Aorta (tissue), 5 donors: ENCODE data around the gene MRFAP1L1. TPM values are rescaled to one million over a fixed set of nuclear protein-coding genes. Genes with fewer than 3 reads are reported as not detected.
"Not testable (repeated sequence)": the region's sequence is repeated elsewhere in the genome, so short reads cannot be mapped to it uniquely, and the experiment has no call there.

Source experiments
- ATAC-seq: fragments of 200-7000 bp; cut with Tn5 transposase; one replicate; pipeline ENCODE4 v1.9.1; 2022; ENCODE audit warnings: moderate library complexity; ENCODE audit not compliant: low FRiP score
- DNase-seq, 2 donors: peaks; one replicate each; pipeline ENCODE4 v3.0.0-alpha.2; 2020
- H3K27ac ChIP-seq, 2 donors: one replicate each; pipeline ENCODE4 v1.5.1; 2013; ENCODE audit warnings: low read length in 2 of 2, mild to moderate bottlenecking in 2 of 2, moderate library complexity in 2 of 2, control low read depth in 1 of 2, inconsistent platforms in 1 of 2, low read depth in 1 of 2
- H3K27me3 ChIP-seq, 2 donors: one replicate each; pipeline ENCODE4 v1.6.1; 2013; ENCODE audit warnings: control low read depth in 1 of 2, low read length in 1 of 2, mild to moderate bottlenecking in 1 of 2, moderate library complexity in 1 of 2; ENCODE audit not compliant: insufficient read depth in 2 of 2, control insufficient read depth in 1 of 2
- H3K36me3 ChIP-seq, 2 donors: one replicate each; pipeline ENCODE4 v1.6.1; 2013; ENCODE audit warnings: control low read depth in 1 of 2, low read length in 1 of 2, mild to moderate bottlenecking in 1 of 2; ENCODE audit not compliant: insufficient read depth in 2 of 2, control insufficient read depth in 1 of 2
- H3K4me1 ChIP-seq, 2 donors: one replicate each; pipeline ENCODE4 v1.6.1; 2013; ENCODE audit warnings: low read length in 2 of 2, control low read depth in 1 of 2, mild to moderate bottlenecking in 1 of 2, moderate library complexity in 1 of 2; ENCODE audit not compliant: insufficient read depth in 2 of 2, control insufficient read depth in 1 of 2
- H3K4me3 ChIP-seq, 2 donors: one replicate each; pipeline ENCODE4 v1.5.1; 2013; ENCODE audit warnings: low read length in 2 of 2, control low read depth in 1 of 2, mild to moderate bottlenecking in 1 of 2
- H3K9me3 ChIP-seq: one replicate; pipeline ENCODE4 v1.6.1; 2013; ENCODE audit warnings: mild to moderate bottlenecking, low read length; ENCODE audit not compliant: control insufficient read depth
- WGBS, 2 donors: extraction: QIAGEN DNeasy Blood & Tissue Kit; methylation state at CpG; one replicate each; pipeline ENCODE4 v1.1.7; 2013; 5-methylcytosine and 5-hydroxymethylcytosine counted together
- intact Hi-C, 2 donors: fragments of 100-400 bp; cut with DNase I; formaldehyde crosslinking; loops; one replicate each; pipeline versions ENCODE4 v1.14.2 to v1.15.0; 2022
- polyA plus RNA-seq, 2 donors: library from polyadenylated mRNA; stranded (reverse); fragments of 200-250 nt; gene quantifications; one replicate each; pipeline ENCODE4 v1.2.3, GENCODE V29; 2013
- total RNA-seq, 2 donors: library from RNA; stranded (reverse); fragmentation: NEBNext Ultra II Directional; extraction: Animal tissue kit (Norgen Biotek cat#: 25700); gene quantifications; one replicate each; pipeline ENCODE4 v1.2.1, GENCODE V29; 2021
- donor health status: healthy with polysubstance abuse.
- donor health status: Bipolar disorder and iron deficiency.
- donor health status: DM: no; HTN: no; CAD: no.
- donor health status: DM: no; HTN: no; CAD: no.
- donor health status: DM: yes; HTN: yes; CAD: no.

Gene MRFAP1L1
- total and polyA plus RNA-seq, 4 donors, result 38.3 to 91.0 (median 45.7) TPM

DNA sequence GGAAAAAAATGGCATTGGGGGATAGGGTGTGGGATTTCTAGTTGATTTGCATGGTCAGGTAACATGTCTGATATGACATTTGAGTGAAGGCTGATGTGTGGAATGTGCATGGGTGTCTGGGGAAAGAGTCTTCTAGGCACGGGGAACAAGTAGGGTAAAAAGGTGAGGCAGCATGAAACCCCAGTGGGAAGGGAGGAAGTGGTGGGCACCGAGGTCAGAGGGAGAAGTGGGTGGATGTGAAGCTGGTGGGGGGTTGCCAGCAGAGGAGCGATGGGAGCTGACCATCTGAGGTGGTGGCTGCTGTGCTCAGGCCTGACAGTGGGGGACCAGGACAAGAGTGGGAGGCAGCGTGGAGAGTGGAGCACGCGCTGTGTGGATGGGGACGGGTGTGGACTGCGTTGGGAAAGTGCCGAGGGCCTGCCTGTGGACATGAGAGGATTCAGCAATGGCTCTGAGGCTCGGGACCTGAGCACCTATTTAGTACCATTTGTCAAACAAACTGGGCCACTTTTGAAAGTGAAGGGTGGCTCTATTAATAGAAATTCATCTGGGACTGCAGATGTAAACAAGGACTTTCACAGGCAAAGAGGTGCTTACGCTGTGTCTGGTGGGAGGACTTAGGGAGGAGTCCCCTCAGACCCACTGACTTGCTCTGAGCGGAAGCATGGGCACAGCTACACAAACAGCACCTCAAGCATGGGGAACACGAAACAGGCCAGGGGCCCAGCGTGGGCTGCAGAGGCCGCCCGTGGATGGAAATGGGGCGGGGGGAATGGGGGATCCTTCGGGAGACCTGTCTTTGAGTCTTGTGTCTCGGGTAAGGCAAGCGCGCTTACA is 32.7 kb downstream of the MRFAP1L1 start:
- no peaks in the 10 kb centered on the region for H3K27me3 ChIP-seq
- 86 to 90% methylated on average over 21 of the region's 21 CpGs for WGBS, 2 donors
- H3K4me3 ChIP-seq, result no peak overlapping the region
- H3K4me1 ChIP-seq, result peaks cover 0 to 5% of the 10 kb centered on the region in 2 donors
- intact Hi-C loops, result no loop called here
- ATAC-seq (no peak), DNase-seq (peak in 1 of 2 donors; percentile 53)
- H3K36me3 ChIP-seq, result no peaks in the 10 kb centered on the region
- no peaks in the 10 kb centered on the region for H3K9me3 ChIP-seq
- H3K27ac ChIP-seq, result no peak overlapping the region

DNA sequence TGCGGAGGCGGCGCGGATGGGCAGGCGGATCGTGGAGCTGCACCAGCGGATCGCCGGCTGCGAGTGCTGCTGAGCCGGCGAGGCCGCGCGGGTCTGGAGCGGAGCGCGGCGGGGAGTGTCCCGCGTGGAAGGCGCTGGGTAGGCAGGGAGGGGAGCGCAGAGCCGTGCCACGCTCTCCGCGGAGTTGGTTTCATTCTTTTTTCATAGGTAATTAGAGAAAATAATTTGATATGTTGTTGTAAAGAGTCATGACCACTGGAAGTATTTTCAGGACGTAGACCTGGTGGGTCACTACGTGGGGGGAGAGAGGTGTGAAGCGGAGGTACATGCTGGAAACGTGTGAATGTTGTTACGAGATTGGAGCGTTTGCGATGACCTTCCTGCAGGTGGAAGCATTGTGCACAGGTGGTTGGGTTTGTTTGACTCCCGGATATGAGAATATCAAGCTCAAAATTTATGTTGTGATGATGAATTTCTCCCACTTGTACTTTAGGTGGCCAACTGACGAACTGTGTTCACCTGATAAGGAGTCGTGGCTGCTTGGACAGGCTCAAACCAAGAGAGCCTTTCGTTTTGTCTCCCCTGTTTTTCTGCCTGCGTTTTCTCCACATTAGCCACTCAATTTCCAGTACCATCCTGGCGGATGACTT is 35.0 kb downstream of the MRFAP1L1 start:
- intact Hi-C loops, result no loop called here
- Histone ChIP-seq H3K27ac (peak overlapping the region in 1 of 2 donors; percentile 11), H3K4me1 (peaks cover 0 to 5% of the 10 kb centered on the region in 2 donors), H3K4me3 (peak overlapping the region; percentile 62 to 75), H3K27me3 (no peaks in the 10 kb centered on the region), H3K9me3 (no peaks in the 10 kb centered on the region), H3K36me3 (no peaks in the 10 kb centered on the region)
- DNase-seq, result no peak
- peak; percentile 34 for ATAC-seq
- 6% methylated on average over 40 of the region's 40 CpGs for WGBS, 2 donors

DNA sequence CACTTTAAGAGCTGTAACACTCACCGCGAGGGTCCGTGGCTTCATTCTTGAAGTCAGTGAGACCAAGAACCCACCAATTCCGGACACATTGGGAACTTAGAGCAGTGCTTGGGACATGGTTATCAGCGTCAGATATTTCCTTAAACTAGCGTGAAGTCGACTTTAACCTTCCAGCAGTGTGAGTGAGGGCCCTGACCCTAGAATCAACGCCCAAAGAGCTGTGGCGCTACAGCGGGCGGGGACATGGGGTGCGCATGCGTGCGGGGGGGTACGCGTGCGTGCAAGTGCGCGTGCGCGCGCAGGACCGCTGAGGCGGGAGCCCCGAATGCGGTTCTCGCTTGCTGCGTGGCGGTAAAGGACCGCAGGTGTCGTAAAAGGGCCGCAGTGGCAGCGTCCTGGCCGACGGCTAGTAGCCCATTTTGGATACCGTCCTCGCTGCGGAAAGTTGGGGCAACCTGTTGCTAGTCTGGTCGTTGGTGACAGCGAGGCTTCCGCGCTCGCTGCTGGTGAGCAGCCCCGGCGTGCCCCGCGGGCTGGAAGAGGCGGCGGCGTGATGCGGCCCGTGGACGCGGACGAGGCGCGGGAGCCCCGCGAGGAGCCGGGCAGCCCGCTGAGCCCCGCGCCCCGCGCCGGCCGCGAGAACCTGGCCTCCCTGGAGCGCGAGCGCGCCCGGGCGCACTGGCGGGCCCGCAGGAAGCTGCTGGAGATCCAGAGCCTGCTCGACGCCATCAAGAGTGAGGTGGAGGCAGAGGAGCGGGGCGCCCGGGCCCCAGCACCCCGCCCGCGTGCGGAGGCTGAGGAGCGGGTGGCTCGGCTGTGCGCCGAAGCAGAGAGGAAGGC is 35.8 kb downstream of the MRFAP1L1 start:
- Histone ChIP-seq H3K36me3 (no peaks in the 10 kb centered on the region), H3K4me1 (peaks cover 0 to 5% of the 10 kb centered on the region in 2 donors), H3K4me3 (peak overlapping the region; percentile 62 to 75), H3K27ac (peak overlapping the region in 1 of 2 donors; percentile 49), H3K27me3 (no peaks in the 10 kb centered on the region), H3K9me3 (no peaks in the 10 kb centered on the region)
- DNase-seq (peak; percentile 97 to 98), ATAC-seq (peak; percentile 97)
- intact Hi-C loops, result no loop called here
- WGBS, 2 donors, result 1% methylated on average over 70 to 89 of the region's 89 CpGs

DNA sequence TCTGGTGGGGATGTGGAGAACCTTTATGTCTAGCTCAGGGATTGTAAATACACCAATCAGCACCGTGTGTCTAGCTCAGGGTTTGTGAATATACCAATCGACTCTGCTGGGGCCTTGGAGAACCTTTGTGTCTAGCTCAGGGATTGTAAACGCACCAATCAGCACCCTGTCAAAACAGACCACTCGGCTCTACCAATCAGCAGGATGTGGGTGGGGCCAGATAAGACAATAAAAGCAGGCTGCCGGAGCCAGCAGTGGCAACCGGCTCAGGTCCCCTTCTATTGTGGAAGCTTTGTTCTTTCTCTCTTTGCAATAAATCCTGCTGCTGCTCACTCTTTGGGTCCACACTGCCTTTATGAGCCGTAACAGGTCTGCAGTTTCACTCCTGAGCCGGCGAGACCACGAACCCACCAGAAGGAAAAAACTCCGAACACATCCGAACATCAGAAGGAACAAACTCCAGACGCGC is 36.4 kb downstream of the MRFAP1L1 start:
- WGBS, 2 donors, result 22 to 40% methylated on average over 14 of the region's 14 CpGs
- DNase-seq, H3K27me3 ChIP-seq, H3K4me3 ChIP-seq, intact Hi-C loops, H3K27ac ChIP-seq, H3K36me3 ChIP-seq, H3K9me3 ChIP-seq, ATAC-seq, H3K4me1 ChIP-seq: not testable (repeated sequence)

DNA sequence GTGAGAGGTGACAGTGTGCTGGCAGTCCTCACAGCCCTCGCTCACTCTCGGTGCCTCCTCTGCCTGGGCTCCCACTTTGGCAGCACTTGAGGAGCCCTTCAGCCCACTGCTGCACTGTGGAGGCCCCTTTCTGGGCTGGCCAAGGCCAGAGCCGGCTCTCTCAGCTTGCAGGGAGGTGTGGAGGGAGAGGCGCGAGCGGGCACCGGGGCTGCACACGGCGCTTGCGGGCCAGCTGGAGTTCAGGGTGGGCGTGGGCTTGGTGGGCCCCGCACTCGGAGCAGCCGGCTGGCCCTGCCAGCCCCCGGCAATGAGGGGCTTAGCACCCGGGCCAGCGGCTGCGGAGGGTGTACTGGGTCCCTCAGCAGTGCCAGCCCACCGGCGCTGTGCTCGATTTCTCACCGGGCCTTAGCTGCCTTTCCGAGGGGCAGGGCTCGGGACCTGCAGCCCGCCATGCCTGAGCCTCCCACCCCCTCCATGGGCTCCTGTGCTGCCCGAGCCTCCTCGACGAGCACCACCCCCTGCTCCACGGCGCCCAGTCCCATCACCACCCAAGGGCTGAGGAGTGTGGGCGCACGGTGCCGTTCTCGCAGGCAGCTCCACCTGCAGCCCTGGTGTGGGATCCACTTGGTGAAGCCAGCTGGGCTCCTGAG is 37.0 kb downstream of the MRFAP1L1 start:
- H3K27ac ChIP-seq, H3K27me3 ChIP-seq, intact Hi-C loops, H3K9me3 ChIP-seq, ATAC-seq, H3K4me3 ChIP-seq, H3K4me1 ChIP-seq, DNase-seq, H3K36me3 ChIP-seq: not testable (repeated sequence)
- WGBS, 2 donors, result 97 to 99% methylated on average over 30 to 34 of the region's 34 CpGs

DNA sequence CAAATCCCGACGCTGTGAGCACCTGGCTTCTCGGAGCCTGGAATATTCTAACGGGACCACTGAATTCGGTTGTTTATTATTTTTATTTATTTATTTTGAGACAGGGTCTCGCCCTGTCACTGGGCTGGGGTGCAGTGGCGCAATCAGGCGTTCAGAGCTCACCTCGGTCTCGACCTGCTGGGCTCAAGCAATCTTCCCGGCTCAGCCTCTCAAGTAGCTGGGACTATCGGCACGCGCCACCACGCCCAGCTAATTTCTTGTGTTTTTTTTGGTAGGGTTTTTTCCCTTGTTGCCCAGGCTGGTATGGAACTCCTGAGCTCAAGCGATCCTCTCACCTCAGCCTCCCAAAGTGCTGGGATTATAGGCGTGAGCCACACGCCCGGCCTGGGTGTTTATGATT is 37.5 kb downstream of the MRFAP1L1 start:
- 96 to 98% methylated on average over 19 of the region's 19 CpGs for WGBS, 2 donors
- DNase-seq, result no peak

DNA sequence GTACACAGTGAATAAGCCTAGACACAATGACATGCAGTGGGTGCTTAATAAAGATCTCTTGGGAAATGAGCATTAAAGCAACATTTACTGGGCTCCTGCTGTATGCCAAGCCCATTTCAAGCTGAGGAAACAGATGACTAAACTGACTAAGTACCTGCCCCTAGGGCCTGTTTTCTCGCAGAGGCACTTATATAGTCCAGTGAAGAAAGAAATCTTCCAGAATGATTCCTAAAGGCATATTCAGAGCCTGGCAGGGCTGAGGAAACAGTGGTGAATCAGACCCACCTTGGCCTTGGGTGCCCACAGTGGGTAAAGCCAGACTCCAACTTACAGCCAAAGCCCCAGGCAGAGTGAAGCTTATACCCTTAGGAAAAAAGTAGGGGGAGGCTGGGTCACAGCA is 38.0 kb downstream of the MRFAP1L1 start:
- no peak for DNase-seq
- ATAC-seq, result no peak
- Histone ChIP-seq H3K27me3 (no peaks in the 10 kb centered on the region), H3K4me1 (peaks cover 0 to 5% of the 10 kb centered on the region in 2 donors), H3K27ac (no peak overlapping the region), H3K9me3 (no peaks in the 10 kb centered on the region), H3K36me3 (no peaks in the 10 kb centered on the region), H3K4me3 (no peak overlapping the region)
- intact Hi-C loops, result no loop called here
- WGBS, 2 donors, result 87 to 92% methylated on average over 1 of the region's 1 CpG

More for the DNA sequence above, 37.5 kb downstream of the MRFAP1L1 start:
- no peak overlapping the region for H3K27ac ChIP-seq
- H3K36me3 ChIP-seq, result no peaks in the 10 kb centered on the region
- intact Hi-C loops, result no loop called here
- no peaks in the 10 kb centered on the region for H3K27me3 ChIP-seq
- H3K4me1 ChIP-seq, result peaks cover 0 to 5% of the 10 kb centered on the region in 2 donors
- no peak for ATAC-seq
- no peak overlapping the region for H3K4me3 ChIP-seq
- H3K9me3 ChIP-seq, result no peaks in the 10 kb centered on the region

DNA sequence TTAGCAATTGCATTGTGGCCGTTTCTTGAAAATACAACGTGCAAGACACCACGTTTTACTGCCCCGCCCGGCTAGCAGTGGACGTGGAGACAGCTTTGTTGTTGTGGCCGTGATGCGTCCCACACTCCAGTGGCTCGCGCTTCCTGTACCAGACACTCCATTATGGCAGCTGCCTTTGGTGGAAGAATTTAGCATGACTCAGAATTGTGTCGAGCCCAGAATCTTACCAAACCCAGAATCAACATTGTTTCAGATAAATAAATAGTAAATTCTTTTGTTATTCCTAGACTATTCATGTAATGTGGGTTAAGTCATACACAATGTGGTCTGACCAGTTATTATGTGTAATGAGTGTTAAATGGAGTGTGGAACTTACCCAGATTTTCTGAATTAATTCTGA is 41.3 kb downstream of the MRFAP1L1 start:
- Histone ChIP-seq H3K36me3 (no peaks in the 10 kb centered on the region), H3K9me3 (no peaks in the 10 kb centered on the region), H3K27me3 (no peaks in the 10 kb centered on the region), H3K27ac (no peak overlapping the region), H3K4me1 (no peaks in the 10 kb centered on the region), H3K4me3 (no peak overlapping the region)
- DNase-seq (no peak), ATAC-seq (no peak)
- intact Hi-C loops, result no loop called here
- 68 to 77% methylated on average over 11 of the region's 11 CpGs for WGBS, 2 donors
